Stromal cell of bone marrow (primary cell): Measurements from ENCODE around the gene EML6.

Experiments used
- DNase-seq: peaks from one replicate; pipeline ENCODE4 v3.0.0-alpha.2; 2012; ENCODE audit warnings: low read depth

Gene EML6

DNA sequence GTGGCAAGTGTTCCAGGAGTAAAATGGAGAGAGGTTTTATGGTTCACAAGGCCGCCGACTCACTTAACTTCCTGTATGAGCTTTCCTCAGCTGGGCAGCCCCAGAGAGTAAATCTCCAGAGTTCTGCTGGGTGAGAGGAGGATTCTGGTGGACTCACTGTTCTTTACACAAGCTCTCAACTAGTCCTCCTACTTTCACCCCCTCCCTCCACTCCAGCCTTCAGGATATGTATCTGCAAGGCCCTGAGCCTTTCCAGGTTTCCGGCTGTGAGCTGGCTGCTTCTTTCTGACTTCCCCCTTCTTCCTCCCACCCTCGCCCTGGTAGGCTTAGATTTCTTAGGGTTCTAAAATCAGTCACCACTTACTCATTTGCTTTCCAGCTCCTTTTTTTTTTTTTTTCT, 34.0 kb downstream of the EML6 start:
- no peak for DNase-seq

DNA sequence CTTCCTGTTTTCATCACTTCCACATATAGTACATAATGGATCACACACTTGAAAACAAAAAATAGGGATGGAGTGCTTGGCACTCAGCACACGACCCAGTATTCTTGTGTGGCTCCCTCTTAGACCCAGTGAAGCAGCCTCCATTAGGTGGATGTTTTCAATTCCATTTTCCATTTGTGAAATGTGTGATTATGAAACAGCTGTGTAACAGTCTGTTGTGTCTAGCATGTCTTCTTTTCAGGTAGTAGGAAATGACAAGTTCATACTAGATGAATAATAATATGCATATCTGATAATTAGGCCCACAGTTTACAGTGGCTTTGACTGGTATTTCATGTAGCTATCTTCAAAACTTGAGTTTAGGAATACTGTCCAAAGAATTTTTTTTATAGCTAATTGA, 35.5 kb downstream of the EML6 start:
- DNase-seq, result no peak

DNA sequence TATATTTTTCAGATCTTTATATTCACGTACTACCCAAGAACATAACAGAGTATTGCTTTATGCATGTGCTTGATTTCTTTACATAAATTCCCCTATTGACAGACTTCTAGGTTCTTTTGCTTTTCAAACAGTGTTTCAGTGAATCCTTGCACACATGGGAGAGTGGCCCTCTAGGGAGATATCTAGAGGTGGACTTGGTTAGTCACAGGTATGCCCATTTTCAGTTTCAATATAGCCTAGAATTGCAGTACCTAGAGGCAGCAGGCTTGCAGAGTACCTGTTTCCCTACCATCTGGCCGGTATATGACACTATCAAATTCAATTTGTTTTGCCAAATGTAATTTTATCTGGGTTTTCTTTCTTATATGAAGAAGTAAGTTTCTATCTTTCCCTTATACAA, 36.8 kb downstream of the EML6 start:
- DNase-seq, result no peak

DNA sequence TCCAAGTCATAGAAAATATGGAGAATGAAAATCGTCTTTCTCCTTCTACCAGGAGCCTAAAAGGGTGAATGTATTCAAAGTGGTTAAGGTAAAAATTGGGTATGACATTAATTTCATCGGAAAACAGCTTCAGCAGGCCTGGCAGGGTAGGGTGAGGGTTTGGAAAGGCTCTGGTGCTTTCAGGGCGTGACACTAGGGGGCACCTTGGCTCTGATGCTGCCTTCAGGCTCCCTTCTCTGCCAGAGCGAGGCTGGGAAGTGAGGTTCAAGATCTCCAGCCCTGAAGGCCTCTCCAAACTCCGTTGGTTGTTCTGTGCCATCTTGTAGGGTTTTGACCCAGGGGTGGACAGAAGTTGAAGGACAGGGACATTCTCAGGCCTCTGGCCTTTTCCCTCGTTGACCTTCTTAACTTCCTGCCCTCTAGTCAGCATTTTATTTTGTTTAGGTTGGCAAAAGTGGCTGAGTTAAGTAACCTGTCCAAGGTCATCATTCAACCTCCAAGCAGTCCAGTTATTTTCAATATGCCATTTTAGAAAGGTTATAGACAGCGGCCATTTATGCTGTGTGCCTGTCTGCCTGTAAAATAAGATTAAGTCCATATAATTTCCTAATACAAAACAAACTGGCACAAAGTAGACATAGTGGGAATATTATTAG, 40.3 kb downstream of the EML6 start:
- no peak for DNase-seq

DNA sequence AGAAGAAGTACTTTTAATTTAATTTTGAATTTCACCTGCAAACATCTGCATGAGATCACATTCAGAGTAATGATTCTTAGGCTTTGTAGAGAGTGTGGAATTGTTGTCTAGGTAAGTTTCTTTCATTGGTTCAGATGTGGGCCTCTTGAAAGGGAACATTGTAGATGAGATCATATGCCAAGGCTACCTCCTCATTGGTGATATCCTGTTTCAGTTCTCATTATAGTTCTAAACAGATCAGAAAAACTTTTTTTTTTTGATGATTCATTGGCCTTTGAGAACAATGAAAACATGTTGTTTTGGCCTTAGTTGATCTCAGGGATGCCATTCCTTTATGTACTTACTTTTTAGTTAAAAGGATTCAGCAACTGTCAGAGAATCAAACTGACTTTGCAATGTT, 44.5 kb downstream of the EML6 start:
- no peak for DNase-seq

DNA sequence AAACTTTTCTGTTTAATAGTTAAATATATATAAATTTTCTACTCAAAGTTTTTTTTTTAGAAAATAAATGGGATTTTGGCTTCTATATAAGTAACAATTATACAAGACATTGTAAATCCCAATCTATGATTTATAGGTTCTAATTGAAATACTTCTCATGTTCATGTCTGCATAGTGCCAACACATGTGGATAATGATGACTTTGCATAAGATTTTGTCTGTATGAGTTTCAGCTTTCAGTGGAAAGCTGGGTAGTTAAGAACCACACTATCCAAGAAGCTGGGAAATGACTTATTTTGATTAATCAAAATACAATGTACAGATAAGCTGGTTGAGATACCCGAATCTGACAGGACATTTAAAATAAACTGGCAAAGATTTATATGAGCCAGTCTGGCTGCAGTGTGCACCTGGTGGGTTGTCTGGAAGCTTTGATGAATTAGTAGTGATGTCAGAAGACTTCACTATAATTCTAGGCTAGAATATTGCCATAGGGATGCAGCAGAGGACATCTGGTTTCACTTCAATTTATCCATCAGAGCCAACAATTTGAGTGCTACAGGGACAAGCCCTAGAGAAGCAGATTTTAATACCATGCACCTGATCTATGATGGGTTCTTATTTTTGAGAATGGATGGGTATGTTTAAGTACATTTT, 45.4 kb downstream of the EML6 start:
- DNase-seq, result no peak

DNA sequence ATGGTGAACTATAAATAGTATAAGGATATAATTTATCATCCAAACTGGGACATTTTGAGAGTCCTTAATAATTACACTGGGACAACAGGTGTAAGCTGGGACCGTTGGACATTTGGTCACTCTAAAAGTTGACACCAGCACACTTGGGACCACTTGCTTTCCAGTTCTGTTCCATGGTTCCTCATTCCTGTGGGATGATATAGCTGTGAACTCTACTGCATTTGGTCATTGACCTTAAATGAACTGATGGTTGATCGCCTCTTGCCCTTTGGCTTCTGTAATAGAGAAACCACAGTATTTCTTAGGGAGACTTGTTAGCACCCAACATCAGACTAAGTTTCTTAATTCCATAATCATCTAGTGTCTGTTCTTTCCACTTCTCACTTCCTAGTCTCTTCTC, 46.7 kb downstream of the EML6 start:
- DNase-seq, result no peak

DNA sequence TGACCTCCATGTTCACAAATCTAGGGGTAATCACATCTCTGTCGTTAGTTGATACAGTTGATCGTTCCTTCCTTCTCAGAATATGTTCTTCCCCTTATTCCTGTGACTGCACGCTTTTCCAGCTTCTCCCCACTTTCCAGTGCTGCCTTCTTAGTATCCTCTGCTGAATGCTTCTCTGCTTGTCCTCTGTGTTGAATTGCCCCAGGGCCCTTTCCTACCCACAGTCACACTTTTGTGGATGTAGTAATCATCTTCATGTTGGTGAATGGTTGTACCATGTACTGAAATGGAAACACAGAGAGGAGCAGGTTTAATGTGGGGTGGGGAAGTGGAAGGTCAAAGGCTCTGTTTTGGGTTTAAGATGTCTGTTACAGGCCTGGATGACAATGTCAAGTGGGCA, 47.2 kb downstream of the EML6 start:
- DNase-seq, result no peak

DNA sequence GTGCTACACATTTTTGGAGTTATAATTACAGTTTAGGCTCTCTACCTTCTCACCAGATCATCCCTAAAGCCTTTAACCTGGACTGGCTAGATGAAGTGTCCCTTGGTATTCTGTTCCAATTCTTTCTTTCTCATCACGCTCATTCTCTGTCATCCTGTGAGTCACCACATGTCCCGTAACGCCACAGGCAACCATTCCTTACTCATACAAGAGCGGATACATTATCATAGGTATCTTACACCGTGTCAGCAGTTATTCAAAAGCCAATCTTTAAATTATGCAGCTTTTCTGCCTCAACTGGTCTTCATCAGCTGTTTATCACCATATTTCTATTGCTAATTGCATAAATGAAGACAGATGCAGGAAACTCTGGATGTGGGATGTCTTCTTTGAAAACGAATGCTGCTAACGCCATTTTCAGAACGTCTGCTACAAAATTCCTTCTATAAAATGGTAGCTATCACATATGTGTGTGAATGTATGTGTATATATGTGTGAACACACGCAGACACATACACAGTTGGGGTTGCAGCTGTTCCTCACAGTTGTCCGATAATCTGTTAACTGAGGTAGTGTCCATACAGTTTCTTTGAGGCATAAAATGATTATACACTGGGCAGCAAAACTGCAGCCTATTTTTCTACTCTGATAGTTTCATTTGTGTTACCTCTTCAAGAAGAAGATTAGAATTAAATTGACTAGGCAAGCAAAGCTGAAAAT, 47.9 kb downstream of the EML6 start:
- no peak for DNase-seq

DNA sequence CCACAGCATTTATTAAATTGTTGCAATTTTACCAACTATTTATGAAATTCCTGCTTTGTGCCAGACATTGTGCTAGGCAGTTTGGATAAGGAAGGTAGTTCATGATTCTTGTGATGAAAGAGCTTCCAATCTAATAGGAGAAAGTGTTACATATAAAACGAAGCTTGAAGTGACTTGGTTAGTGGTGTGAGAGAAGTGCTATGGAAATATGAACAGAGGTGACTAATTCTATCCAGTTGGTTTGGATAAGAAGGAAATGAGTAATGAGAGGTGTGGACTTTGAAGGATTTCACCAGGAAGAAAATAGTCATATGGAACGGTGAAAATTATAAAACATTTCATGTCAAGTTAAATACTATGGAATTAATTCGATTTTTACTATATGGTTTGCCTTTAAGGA, 48.6 kb downstream of the EML6 start:
- DNase-seq, result peak; percentile 66

DNA sequence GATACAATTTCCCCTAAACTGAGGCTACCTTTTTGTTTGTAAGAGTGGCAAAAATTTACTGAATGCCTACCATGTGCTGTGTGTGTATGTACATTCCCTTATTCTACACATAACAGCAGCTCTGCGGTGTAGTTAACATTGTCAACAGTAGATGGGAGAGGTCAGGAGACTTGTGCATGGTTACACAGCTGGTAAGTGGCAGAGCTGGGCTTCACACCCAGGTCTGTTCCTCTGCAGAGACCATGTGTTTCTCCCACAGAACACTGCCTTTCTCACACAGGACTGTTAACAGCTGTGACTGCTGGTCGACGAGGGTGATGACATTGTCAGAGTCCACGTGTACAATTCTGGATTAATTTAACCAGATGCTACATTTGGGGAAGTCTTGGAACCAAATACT, 49.1 kb downstream of the EML6 start:
- DNase-seq, result no peak

DNA sequence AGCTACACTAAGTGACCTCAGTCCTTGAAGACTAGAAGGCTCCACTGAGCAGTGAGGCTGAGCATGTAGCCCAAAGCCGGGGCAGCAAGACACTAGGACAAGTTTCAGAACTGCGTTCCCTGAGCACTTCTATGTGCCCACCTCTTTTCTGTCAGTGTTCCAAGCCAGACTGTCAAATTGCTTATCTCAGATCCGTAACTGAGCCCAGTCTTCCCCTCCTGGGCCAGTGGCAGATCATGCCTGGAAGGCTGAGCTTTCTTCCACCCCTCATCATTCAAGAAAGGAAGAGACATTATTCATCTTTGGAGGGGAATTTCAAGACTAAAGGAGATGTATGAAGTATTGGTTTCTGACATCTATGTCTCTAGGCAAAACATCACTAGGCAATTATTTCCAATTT, 49.8 kb downstream of the EML6 start:
- DNase-seq, result no peak

DNA sequence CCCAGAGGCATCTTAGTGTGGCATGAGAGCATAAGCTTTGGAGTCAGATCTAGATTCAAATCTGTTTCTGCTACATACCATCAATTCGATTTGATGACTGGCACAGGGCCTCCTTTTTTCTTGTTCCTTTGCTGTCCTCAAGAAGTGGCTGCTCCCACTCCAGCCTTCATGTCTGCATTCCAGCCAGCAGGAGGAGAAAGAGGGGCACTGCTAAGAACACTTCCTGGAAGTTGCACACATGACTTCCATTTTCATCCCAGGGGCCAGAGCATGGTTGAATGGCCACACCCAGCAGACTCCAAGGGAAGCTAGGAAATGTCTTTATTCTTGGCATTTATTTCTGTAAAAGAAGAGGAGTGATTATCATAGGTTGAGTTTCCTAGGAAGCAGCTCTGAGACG, 50.4 kb downstream of the EML6 start:
- DNase-seq, result no peak

DNA sequence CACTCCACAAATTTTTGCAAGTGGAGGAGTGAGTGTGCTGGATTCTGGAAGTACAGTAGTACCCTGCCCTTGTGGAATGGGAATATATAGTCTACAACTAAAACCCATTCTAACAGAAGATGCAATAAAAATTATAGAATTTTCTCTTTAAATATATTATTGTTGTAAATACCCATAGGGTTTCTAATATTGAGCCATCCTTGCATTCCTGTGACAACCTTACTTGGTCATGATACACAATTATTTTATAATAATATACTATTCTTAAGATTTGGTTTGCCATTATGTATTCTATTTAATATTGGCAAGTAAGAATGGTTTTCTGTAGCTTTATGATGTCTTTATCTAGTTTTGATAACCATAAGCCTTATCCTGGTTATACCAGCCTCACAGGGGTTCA, 52.2 kb downstream of the EML6 start:
- DNase-seq, result no peak

DNA sequence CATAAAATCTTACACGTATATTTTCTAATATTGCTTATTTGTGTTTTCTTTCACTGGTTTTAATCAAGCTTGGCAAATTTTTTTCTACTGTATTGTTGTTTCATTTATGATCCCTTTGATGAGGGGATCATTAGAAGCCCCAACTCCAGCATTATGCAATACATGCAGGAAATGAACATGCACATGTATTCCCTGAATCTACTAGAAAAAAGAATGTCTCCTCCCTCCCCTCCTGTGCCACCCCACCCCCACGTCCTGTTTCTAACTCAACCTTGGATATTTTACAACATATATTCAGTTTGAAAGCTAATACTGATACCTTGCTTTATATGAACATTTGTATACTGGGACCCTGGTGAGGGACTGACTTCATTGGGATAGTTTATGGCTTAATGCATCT, 53.0 kb downstream of the EML6 start:
- DNase-seq, result no peak

DNA sequence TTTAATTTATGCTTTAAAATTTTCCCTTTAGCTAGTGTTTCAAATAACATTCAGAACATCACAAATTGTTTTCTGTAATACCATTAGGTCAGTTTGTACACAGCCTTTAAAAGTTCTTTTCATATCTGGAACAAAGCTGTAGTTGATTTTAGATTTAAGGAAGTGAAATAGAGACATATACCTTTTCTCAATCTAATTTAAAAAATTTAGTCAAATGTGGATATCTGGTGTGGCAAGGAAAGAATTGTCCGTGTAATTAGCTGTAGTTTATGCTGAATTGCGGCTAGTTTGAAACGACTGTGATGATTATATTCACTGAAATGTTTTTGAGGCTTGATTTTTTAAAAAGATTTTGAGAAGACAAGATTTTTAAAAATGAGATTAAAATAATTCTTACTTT, 59.9 kb downstream of the EML6 start:
- no peak for DNase-seq

DNA sequence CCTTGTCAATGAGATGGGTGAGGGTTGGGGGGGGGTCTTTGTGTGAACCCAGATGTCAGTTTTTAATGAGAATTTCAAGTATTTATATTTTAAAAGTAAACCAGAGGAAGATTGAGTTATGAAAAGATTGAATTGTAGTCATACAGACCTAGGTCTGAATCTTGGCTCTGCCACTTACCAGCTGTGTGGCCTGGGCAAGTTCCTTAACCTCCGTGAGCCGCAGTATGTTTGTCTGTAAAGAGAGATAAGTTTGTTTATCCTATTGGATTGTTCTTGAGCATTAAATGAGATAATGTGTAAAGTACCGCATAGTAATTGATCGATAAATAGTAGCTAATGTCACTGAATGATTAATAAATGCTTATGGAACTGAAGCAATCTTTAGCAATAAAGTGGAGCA, 63.8 kb downstream of the EML6 start:
- DNase-seq, result no peak

DNA sequence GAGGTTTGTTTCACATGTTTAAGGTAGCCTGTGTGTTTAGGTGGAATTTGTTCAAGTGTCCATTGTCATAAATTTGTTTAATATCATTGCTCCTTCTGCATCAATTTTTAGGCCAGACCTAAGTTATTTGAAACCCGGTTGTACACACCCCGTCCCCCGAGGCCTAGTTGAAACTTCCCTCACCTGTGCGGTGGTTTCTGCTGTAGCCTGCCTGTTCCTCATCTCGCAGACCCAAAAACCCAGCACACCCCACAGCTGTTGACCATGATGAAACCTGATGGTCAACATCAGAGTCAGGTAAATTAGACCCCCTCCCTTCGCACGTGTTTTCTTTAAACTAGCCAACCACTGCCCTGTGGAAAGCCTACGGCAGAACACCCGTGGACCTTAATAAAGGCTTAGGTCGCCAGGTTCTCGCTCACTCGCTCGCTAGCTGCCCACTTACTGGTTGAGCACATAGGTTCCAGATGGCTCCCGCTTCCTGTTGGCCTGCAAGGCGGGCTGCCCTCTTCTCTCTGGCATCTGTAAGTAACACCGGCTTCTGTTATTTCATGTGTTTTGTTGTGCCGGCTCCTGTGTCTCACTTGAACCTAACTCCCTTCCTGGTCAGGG, 64.4 kb downstream of the EML6 start:
- DNase-seq, result no peak

DNA sequence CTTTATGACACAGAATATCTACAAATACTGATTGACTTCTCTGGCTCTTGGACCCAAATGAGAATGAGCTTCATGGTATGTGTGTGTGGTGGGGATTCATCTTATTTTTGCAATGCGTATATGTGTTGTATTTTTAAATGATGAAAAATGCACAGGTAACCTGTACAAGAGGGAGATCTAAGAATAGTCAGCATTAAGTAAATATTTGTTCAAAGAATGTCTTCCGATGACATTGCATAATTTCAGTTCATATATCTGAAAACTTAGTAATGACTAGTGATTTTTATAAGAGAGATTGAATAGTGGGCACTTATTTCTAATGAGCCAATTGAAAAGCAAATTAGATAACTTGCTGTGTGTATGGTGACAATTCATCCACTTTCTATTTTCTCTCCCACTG, 66.4 kb downstream of the EML6 start:
- DNase-seq, result no peak

DNA sequence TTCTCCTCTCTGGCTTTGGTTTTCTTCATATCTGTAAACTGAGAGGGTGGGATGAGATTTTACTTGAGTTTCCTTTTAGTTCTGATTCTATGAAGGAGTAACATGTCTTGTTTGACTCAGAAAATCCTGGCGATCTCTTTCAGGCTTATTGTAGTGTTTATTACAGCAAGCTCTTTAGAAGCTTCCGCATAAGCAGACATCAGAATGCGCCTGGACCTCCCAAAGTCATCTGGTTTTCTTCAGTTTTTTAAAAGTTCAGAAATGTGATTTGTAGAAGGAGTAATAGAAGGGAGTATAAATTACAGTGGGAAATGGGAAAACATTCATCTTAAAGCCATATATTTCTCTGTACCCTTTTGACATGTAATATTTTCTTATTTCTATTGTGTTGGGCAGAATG, 68.4 kb downstream of the EML6 start:
- no peak for DNase-seq

DNA sequence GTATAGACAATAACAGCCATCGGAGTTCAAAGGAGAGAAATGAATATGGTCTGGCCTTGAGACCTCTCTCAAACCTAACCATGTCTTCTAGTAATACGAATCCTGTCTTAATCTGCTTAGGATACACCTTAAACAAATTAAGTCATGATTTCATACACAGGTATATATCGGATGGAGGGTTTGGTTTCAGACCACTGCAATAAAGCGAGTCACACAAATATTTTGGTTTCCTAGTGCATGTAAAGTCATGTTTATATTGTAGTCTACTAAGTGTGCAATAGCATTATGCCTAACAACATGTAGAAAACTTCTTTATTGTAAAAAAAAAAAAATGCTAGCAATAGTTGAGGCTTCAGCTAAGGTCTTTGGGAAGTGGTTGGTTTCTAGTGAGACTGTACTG, 73.8 kb downstream of the EML6 start:
- DNase-seq, result no peak

DNA sequence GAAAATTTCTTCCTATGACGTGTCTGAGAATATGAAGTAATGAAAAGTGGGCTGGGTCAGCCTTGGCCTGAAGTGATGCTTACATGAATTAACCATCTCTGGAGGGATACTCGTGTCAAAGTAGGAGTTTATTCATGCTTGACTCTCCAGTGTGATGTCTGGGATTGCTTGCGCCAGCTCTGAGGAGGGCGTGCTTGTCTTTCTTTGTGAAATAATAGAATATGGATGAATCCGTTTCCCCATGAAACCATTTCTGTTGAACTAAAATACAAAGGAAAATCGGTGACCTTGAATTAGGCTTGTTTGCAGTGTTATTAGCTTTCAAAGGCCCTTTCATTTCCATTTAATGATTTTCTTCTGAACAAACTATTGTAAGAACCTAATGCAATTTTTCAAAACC, 77.9 kb downstream of the EML6 start:
- DNase-seq, result no peak
